ENCODE data around the gene MARVELD3.

MARVELD3 gene

DNA sequence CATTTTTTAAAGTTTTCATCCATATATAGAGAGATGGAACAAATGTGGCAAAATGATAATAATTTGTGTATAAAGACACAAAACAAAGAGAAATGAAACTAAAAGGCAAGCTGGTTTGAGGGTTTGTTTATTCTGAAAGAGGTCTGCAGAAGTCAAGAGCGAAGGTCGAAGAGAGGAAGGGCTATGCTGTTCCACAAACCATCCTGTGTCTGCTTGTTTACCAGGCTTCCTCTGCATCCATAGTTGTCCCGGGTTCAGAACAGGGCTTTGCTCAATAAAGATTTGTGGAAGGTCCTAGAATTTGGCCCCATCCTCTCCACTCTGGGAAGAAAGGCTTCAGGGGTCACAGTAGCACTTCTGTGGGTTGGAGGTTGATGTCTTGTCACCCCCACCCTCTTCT, 2.4 kb upstream of the MARVELD3 start:
- DNase-seq: no peak

DNA sequence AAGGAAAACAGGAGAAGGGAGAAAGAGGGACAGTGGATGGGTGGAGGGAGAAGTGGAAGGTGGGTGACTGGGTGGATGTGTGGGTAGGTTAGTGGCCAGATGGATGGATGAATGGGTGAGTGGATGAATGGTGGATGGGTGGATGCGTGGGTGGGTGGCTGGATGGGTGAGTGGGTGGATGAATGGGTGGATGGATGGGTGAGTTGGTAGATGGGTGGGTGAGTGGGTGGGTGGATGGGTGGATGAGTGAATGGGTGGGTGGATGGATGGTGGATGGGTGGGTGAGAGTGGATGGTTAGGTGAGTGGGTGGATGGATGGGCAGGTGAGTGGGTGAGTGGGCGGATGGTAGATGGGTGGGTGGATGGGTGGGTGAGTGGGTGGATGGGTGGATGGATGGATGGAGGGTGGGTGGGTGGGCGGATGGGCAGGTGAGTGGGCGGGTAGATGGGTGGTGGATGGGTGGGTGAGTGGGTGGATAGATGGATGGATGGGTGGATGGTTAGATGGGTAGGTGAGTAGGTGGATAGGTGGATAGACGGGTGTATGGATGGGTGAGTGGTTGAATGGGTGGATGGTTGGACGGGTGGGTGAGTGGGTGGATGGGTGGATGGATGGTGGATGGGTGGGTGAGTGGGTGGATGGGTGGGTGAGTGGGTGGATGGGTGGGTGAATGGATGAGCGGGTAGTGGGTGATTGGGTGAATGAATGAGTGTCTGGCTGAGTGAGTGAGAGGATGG, 702 bp upstream of the MARVELD3 start:
- DNase-seq: no peak

DNA sequence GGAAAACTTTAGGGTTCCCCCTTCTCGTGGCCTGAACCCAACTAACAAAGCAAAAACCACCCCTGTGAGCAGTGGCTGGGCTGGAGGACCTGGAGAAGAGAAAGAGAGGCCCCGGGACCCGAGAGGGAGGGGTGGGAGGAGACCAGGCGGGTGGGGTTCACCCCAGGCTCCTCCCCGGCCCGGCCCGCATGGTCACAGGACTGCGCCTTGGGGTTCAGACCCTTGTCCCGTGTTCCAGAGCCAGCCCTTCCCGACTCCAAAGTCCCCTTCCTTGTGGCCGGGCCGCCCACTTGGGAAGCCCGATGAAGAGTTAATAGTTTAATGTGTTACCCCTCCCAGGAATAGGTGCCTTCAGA, 852 bp downstream of the MARVELD3 start:
- DNase-seq: no peak

DNA sequence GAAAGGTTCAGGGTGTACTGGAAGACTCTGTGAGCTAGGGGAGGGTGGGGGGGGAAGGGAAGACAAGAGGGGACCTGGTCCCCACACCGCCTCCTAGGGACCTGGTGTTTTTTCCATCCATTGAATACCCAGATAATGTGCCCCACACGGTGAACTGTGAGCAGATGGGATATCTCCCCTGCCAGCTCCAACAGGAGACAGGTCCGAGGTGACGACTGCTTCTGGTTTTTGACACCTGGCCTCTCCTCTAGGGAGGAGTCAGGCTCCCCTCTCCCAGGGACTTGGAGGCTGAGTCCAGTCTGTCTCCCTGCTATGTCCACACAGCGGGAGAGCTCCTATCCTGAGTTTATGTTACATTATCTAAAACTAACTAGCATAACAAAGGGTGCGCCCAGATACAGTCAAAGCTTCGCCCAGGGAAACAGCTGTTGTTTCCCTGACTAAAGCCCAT, 1.8 kb downstream of the MARVELD3 start:
- no peak for DNase-seq

DNA sequence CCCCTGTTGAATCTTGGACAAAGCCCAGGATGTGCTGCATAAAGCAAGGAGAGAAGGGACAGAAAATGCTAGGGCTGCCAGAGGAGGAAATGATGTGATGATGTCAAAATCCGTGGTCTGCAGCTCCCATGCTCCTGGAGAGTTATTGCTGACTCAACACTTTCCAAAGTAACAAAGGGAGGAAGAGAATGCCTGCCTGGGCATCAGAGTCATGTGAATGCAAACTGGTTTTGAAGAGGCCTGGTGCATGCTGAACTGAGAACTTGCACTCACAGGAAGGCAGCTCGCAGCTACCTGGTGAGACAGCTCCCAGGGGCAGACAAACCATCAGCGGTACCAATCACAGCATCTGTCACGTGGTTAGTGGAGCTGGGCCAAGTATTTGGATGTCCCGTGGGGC, 2.8 kb downstream of the MARVELD3 start:
- DNase-seq: no peak

DNA sequence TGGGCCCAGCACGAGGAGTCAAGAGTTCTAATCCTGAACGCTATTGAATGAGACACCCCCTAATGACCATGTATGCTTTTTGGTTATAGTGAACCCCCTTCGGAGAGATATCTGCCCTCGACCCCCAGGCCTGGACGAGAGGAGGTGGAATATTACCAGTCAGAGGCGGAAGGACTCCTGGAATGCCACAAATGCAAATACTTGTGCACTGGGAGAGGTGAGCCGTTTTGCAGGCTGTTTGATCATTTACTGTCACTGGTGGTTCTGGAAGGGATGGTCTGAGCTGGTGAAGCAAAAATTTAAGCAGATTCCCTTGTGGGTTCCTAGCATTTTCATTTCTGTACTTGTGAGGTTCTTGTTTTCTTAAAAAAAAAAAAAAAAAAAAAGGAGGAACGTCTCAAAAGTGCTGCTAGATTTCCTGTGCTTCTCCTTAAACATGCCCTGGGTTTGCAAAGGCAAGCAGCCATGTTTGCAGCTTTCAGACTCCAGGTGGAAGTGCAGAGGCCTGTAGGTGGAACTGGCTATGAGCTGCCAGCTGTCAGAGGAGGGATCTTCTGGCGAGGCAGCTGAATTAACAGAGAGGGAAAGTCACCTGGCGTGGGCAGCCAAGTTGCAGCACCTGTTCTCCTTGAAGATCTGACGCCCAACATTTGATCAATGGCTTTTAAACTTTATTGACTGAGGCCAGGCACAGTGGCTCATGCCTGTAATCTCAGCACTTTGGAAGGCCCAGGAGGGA, 3.5 kb downstream of the MARVELD3 start:
- no peak for DNase-seq

DNA sequence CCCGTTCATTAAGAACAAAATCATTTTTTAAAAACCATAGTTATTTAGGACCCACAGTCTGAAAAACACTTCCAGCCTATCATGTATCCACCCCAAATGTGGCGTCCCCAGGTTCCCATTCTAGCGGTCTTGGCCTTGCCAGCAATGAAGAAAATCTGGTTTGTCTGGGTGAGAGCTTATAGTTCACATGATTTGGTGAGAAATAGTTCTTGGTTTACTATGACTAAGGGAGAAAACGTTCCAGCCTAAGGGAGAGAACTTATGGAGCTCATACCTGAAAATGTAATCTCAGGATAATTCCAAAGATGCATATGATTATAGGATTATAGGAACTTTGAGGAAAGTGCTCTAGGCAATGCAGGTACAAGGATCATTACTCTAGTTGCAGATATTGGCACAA, 4.8 kb downstream of the MARVELD3 start:
- DNase-seq: no peak

DNA sequence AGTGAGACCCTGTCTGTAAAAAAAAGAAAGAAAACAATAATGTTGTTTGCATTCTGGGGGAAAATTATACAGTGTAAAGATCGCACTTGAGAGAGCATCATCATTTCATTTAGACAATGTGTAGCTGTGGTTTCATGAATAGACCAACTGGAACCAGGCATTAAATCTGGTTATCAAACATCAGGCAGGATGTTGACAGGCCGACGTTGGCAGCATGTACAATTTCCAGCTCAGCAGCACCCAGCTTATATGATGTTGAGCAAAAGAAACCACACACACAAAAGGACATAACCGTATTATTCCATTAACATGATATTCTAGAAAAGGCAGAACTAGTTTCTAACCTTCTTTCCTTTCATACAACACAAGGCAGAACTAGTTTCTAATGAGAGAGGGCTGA, 5.8 kb downstream of the MARVELD3 start:
- no peak for DNase-seq

DNA sequence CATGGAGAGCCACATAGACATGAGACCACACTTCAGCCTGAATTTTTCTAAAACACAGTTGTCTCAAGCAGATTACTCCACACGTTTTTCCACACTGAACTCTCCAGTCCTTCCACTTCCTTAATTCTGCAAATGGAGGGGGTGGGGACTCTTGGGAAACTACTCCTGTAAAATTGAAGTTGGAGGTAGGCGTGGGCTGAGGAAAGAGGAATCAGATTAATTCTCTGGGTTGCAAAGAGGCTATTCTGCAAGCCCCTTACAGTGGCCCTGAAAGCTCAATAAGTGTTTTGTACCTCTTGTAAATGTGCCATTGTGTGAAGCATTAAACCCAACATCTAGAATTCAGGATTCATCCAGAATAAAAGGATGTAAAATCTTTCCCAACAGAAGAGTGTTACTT, 9.6 kb downstream of the MARVELD3 start:
- no peak for DNase-seq

DNA sequence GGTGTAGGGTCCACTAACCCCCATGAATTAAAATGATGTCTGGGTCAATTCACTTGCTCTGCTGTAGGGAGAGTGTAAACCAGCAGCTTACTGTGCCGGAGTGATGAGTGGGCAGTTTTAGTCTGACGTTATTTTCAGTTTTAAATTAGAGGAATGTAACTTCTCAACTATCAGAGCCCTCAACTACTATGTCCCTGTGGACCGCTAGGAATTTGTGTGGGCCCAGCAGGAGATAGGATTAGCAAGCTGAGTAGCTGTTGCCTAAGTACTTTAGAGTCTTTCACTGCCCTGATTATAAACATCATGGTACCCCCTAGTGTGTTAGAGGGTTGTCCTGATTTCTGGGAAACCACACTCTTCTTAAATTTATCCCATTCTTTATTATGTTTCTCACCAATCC, 11.4 kb downstream of the MARVELD3 start:
- DNase-seq: no peak

DNA sequence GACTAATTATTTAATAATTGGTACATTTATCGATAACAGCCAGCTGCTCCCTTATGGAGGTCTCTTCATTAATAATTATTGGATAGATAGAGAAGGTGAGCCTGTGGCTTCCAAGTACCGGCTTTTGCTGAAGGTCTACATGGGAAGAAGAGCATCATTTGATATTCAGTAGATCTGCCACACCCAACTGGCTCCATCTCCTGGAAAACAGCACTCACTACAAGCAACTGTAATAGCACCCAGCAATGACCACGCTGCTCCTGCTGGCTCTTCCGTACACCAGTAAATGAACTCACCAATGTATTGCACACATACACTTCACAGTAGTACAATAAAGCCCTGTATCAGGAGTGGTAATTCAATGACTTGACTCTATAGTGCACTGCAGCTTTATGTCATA, 19.5 kb downstream of the MARVELD3 start:
- DNase-seq: no peak

DNA sequence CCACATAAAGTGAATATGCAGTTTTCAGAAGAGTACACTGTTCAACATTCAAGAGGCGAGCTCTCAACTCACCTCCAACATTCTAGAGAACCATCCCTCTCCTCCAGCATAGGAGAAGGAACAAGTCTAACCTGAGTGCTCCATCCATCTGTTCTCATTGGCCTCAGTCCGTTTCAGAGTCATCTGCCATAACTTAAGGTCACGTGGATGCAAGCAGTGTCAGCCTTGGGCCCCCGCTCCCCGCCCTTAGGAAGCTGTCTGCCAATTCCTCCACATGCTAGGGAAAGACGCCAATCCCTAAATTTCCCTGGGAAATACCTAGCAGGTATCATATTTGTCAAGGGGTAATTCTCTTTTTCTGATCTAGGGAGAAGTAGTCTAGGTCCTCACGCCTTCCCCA, 21.4 kb downstream of the MARVELD3 start:
- DNase-seq: no peak

DNA sequence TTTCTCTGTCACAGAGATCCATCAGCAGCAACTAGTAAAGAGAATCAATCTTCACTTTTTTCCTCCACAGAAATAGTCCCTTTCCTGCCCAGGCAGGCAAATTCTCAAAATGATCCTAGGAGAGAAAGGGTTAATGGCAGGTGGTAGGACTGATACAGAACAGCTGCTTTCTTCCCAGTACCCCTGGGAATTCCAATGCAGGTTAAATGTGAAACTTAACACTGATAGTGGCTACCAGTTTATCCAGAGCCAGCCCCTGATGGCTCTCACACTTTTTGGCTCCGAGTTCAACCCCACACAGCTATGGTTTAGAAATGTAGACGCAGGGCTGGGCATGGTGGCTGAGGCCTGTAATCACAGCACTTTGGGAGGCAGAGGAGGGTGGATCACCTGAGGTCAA, 22.2 kb downstream of the MARVELD3 start:
- DNase-seq: no peak

DNA sequence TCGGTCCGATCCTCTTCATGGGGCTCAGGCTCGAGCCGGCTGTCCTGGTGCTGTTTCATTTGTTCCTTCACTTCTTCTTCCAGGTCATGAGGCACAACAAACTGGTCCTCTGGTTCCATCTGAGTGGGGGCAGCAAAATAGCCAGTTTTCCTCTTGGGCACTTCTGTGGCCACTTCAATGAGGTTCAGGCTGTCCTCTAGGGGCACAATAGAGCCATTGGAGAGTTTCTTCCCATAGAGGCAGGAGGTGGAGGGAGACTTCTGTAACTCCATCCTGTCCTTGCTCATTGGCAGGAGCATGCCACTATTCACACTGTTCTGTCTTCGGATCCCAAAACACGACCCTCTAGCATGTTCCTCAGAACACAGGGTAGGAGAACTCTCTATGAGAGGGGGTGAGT, 22.9 kb downstream of the MARVELD3 start:
- no peak for DNase-seq

DNA sequence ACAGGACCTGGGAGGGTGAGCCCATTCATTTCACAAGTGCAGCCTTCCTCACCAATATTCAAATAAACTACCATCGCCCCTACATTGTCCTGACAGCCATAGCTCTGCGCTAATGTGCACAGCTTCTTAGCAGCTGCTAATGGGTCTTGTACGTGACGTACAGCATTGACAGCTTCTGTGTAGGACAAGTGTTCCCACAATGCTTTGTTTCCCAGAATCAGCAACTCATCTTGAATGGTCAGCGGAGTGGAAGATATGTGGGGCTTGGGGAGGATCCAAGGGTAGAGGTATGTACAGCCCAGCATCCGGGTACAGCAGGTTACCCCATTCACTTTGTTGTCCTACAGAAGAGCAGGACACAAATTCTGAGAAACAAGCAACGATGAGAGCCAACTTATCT, 23.7 kb downstream of the MARVELD3 start:
- DNase-seq: no peak

DNA sequence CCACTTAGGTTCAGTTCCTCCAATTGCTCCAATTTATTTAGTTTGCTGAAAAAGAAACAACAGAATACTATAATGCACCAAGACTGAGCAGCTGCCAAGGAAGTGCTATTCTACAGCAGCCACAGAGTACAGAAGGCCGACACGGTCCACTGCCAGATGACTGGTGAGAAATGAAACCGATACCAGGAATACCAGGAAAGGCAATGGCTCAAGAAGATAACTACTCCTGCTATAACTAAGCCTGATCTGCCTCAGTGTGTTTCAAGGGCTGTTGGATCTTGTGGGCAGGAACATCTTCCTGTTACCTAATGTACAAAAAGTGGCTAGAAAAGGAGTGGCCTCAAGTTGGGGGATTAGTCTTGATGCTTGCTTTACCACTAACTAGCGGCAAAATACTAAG, 32.8 kb downstream of the MARVELD3 start:
- DNase-seq: no peak

DNA sequence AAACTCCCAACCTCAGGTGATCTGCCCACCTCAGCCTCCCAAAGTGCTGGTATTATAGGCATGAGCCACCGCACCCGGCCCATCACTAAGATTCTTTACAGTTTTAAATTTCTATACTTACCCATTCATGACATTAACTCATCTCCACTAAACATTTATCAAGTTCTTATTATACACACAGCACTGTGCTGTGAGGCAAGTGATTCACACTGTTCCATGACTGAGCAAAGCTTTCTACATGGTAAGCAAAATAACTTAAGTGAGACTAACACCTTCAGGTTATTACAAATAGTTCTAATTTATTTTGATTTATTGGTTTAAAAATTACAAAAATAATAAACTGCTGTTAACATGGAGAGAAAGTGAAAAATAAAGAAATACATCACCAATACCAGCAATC, 33.5 kb downstream of the MARVELD3 start:
- DNase-seq: no peak

DNA sequence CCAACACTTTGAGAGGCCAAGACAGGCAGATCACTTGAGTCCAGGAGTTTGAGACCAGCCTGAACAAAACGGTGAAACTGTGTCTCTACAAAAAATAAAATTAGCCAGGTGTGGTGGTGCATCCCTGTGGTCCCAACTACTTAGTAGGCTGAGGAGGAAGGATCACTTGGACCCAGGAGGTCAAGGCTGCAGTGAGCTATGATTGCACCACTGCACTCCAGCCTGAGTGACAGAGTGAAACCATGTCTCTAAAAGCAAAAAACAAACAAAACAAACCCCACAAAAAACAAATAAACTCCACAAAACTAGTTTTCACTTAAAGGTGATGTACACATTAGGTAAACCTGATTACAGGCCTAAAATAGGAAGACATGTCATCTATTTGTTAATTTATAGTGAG, 40.3 kb downstream of the MARVELD3 start:
- DNase-seq: no peak

DNA sequence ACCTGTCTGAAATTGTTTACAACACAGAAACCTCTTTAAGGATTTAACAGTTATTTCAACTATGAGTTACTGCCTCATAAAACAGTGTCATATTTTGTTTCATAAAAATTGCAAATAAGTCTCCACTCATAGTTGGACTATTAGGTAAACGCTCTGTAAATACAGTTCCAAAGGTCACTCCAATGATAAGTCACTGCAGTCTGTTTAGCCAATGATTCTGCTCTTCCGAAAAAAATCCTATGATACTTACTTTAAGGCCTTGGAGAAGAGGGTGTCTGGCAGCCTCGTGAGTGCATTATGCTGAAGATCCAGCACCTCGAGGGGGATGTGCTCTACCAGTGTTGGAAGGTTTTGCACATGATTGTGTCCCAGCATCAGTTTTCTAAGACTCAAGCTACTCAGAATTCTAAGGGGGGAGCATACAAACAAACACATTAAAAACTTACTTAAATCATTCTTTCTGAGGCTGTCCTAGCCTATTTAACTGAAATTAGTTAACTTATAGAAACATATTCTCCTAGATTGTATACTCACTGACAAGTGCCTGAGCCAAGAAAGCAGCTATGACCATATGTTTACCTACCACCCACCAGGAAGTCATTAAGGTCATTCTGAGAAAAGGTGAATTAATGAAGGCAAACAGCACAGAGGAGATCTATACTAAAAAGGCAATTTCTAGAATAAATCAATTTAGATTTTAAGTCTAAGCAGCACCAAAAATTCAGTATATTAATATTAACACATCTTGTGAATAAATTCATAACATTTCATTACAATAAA, 41.1 kb downstream of the MARVELD3 start:
- DNase-seq: no peak

DNA sequence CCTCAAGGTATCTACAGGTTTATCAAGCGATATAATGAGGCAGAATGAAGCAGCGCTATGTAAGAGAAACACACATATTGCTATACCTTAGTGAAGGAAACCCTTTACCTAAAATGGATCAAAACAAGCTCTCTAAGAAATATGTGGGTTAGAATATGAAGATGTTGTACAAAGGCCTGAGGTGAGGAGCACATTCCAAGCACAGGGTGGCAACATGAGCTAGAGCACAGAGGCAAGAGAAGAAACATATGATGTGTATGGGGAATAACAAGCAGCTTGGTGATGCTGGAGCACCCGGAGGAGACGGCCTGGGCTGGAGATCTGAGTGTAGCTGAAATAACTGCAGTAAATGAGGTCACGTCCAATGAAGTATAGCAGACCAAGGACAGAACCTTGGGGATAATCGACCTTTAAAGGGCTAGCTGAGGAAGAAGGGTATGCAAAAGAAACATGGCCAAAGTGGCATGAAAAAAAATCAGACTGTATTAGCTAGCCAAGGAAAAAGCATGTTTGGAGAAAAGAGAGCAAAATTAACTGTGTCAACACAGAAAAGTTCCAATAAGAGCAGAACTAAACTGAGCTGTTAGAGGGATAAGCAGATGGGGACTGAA, 44.0 kb downstream of the MARVELD3 start:
- DNase-seq: no peak

DNA sequence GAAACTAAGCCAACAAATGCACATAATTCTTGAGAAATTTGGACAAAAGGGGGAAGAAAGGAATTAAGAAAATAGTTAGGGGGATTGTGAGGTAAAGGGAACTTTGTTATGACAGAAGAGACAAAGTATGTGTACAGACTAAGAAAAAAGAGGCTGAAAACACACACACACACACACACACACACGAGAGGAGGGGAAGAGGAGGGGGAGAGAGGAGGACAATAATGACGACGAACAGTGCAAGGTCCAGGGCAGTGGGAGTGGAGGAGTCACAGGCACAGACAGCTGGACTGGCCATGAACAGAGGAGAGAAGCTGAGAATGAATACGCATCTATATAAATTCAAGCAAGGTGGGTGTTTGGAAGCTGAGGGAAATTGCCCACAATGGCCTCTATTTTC, 44.6 kb downstream of the MARVELD3 start:
- DNase-seq: no peak

DNA sequence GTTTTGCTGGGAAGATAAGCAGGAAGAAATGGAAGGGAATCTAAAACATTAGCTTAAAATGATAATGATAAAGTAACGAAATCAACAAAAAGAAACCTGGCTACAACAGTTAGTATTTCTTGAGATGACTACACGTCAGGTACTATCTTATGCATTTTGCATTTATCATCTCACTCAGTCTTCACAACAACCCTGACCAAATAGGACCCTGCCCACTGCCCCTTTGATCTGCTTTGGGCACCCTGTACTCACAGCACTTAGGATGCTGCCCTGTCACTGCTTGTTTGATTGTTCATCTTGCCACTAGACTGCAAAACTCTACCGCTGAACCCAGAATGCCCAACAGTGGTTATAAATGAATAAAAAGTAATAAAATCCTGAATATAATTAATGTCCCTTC, 45.2 kb downstream of the MARVELD3 start:
- DNase-seq: no peak

DNA sequence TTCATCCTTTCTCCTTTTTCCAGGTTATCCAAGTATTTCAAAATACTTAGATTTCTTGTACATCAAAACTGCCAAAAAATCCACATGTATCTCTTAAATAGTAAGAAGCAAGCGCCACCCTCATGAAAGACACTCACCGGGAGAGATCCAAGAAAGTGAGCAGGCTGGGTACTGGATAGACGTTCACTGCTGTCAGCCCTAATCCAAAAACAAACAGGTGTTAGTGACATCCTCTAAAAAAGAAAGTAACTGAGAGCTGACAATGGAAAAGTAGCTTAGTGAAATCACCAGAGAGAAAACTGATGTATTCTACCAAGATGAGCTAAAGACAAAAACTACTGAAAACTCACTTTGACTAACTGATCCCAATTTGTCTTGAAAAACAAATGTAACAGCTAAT, 46.1 kb downstream of the MARVELD3 start:
- no peak for DNase-seq

Data from cerebellar nuclear complex (tissue), 1 donor.